OCI-LY1 (cell line): Measurements from ENCODE around the gene NELL1.

ENCODE experiments used
- H2AFZ ChIP-seq: fragments of 200-600 bp; sonication (generic), shearing (Covaris generic); 2 replicates; pipeline ENCODE4 v1.6.0; 2014; ENCODE audit warnings: antibody characterized with exemption, mild to moderate bottlenecking, low read length
- H3F3A ChIP-seq: fragments of 200-600 bp; sonication (generic), shearing (Covaris generic); 2 replicates; pipeline ENCODE4 v1.6.0; 2014; ENCODE audit warnings: mild to moderate bottlenecking, antibody characterized with exemption, low read length, moderate library complexity; ENCODE audit not compliant: insufficient read depth
- H3K27ac ChIP-seq: fragments of 200-600 bp; sonication (generic); 2 replicates; pipeline ENCODE4 v1.5.1; 2014; ENCODE audit warnings: low read length, mixed run types, mild to moderate bottlenecking, low read depth; ENCODE audit not compliant: poor library complexity, severe bottlenecking
- H3K27me3 ChIP-seq: fragments of 200-600 bp; sonication (generic); 2 replicates; pipeline ENCODE4 v1.6.0; 2014; ENCODE audit warnings: antibody characterized with exemption, mild to moderate bottlenecking, low read length, moderate library complexity; ENCODE audit not compliant: insufficient read depth
- H3K36me3 ChIP-seq: fragments of 200-600 bp; sonication (generic); 2 replicates; pipeline ENCODE4 v1.6.1; 2014; ENCODE audit warnings: mild to moderate bottlenecking, antibody characterized with exemption, low read length, moderate library complexity, mixed read lengths; ENCODE audit not compliant: insufficient read depth
- H3K4me1 ChIP-seq: fragments of 200-600 bp; sonication (generic); 2 replicates; pipeline ENCODE4 v1.5.1; 2014; ENCODE audit warnings: mild to moderate bottlenecking, low read length, moderate library complexity; ENCODE audit not compliant: insufficient read depth, severe bottlenecking
- H3K4me2 ChIP-seq: fragments of 200-600 bp; sonication (generic), shearing (Covaris generic); 2 replicates; pipeline ENCODE4 v1.6.1; 2014; ENCODE audit warnings: low read length
- H3K4me3 ChIP-seq: fragments of 200-600 bp; sonication (generic); 2 replicates; pipeline ENCODE4 v1.5.1; 2014; ENCODE audit warnings: low read length, low read depth, mild to moderate bottlenecking, mixed read lengths; ENCODE audit not compliant: poor library complexity, severe bottlenecking
- H3K79me2 ChIP-seq: fragments of 200-600 bp; shearing (Covaris generic); 2 replicates; pipeline ENCODE4 v1.6.1; 2016; ENCODE audit warnings: mixed run types, low read length, mixed read lengths; ENCODE audit not compliant: insufficient read depth
- H3K9ac ChIP-seq: fragments of 200-600 bp; sonication (generic), shearing (Covaris generic); 2 replicates; pipeline ENCODE4 v1.6.1; 2014; ENCODE audit warnings: mild to moderate bottlenecking, low read length, mixed read lengths
- H3K9me2 ChIP-seq: fragments of 200-600 bp; sonication (generic), shearing (Covaris generic); 2 replicates; pipeline ENCODE4 v1.6.1; 2014; ENCODE audit warnings: low read depth, mild to moderate bottlenecking, low read length, mixed read lengths
- H3K9me3 ChIP-seq: fragments of 200-600 bp; shearing (Covaris generic); 2 replicates; pipeline ENCODE4 v1.6.1; 2014; ENCODE audit warnings: low read length, mixed read lengths
- H4K20me1 ChIP-seq: fragments of 200-600 bp; sonication (generic), shearing (Covaris generic); 2 replicates; pipeline ENCODE4 v1.6.0; 2016; ENCODE audit warnings: mild to moderate bottlenecking, low read length; ENCODE audit not compliant: insufficient read depth
- EZH2 ChIP-seq: fragments of 200-600 bp; sonication (generic), shearing (Covaris generic); IDR thresholded peaks from 2 replicates; pipeline ENCODE4 v1.8.0; 2017; ENCODE audit warnings: borderline replicate concordance, mixed run types, mild to moderate bottlenecking, antibody characterized with exemption, low read length, moderate library complexity, mixed read lengths
- TF ChIP-seq, protein P1 (sequence below): fragments of 200-600 bp; sonication (generic), shearing (Covaris generic); IDR thresholded peaks from 2 replicates; pipeline ENCODE4 v1.5.1; 2017; ENCODE audit warnings: mild to moderate bottlenecking, antibody characterized with exemption, low read length, moderate library complexity, mixed read lengths

The NELL1 gene

DNA sequence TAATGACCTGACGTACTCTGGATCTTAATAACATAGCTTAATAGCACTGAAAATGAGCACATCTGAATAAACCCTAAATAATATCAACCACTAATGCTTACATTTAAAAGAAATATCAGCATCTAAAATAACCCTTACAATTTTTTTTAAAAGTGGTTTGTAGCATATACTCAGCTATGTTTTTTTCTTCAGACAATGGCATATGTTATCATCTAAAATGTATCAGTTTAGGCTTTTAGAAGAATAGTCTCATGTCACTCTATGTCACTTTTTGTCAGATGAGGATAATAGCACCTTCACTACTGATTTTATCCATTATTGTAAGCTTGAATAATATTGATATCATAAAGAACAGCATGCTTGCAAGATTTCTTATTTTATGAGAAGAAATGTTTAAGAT lies 868.6 kb downstream of the NELL1 start:
- Histone ChIP-seq H3K9ac (no peak overlapping the region), H3K4me2 (no peak overlapping the region), H4K20me1 (no peaks in the 10 kb centered on the region), H3K36me3 (no peaks in the 10 kb centered on the region), H3K79me2 (no peaks in the 10 kb centered on the region), H3F3A (no peaks in the 10 kb centered on the region), H3K9me2 (no peaks in the 10 kb centered on the region), H3K4me1 (no peaks in the 10 kb centered on the region), H3K9me3 (no peaks in the 10 kb centered on the region), H3K4me3 (no peak overlapping the region), H3K27me3 (no peaks in the 10 kb centered on the region), H2AFZ (no peak overlapping the region), H3K27ac (no peak overlapping the region)
- no peak for TF ChIP-seq EZH2
- TF ChIP-seq, protein P1, sequence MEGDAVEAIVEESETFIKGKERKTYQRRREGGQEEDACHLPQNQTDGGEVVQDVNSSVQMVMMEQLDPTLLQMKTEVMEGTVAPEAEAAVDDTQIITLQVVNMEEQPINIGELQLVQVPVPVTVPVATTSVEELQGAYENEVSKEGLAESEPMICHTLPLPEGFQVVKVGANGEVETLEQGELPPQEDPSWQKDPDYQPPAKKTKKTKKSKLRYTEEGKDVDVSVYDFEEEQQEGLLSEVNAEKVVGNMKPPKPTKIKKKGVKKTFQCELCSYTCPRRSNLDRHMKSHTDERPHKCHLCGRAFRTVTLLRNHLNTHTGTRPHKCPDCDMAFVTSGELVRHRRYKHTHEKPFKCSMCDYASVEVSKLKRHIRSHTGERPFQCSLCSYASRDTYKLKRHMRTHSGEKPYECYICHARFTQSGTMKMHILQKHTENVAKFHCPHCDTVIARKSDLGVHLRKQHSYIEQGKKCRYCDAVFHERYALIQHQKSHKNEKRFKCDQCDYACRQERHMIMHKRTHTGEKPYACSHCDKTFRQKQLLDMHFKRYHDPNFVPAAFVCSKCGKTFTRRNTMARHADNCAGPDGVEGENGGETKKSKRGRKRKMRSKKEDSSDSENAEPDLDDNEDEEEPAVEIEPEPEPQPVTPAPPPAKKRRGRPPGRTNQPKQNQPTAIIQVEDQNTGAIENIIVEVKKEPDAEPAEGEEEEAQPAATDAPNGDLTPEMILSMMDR: no peak

DNA sequence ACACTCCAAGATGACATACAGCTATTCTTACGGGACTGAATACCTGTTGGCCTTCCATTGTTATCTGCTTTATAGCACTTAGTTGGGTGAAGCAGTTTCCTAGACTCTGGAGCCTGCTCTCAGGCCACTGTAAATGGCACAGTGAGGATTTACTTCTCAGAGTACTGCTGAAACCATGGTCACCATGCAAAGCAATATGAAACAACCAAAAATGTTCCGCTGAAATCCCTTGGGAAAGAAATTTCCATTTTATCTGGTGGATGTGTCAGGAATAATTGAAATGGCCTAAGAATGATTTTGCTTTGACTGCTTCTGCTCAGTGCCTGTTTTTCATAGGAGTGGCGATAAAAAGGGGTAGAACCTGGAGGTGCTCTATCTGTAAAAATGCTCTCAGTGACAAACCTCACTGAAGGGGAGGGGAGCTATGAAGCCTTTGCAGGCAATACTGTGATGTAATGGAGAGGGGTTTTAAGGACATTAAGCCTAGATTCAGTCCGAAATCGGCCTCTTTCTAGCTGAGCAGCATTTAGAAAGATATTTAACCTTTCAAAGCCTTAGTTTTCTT lies 871.9 kb downstream of the NELL1 start:
- Histone ChIP-seq H2AFZ (no peak overlapping the region), H3K79me2 (no peaks in the 10 kb centered on the region), H3K4me3 (no peak overlapping the region), H3K4me2 (no peak overlapping the region), H3K9me3 (no peaks in the 10 kb centered on the region), H3K9ac (no peak overlapping the region), H3K36me3 (no peaks in the 10 kb centered on the region), H3K4me1 (no peaks in the 10 kb centered on the region), H3F3A (no peaks in the 10 kb centered on the region), H3K9me2 (no peaks in the 10 kb centered on the region), H3K27ac (no peak overlapping the region), H4K20me1 (no peaks in the 10 kb centered on the region), H3K27me3 (no peaks in the 10 kb centered on the region)
- no peak for TF ChIP-seq EZH2
- TF ChIP-seq, protein P1: no peak

DNA sequence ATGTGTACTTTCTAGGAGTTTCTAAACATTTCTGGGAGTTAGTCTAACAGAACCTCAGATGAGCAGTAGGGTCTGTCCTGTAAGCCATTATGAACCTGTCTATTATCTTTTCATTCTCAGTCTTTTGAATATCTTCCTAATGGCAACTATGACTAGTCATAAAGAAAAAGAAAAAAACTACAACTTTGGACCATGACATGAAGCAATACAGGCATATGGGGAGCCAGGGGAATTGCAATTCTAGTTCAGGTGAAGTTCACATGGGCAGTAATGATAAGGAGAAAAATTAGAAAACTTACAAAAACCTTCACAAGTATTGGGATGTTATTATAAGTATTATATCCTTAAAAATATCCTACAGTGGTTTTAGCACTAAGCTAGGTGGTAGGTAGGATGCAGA lies 874.5 kb downstream of the NELL1 start:
- no peaks in the 10 kb centered on the region for H4K20me1 ChIP-seq
- no peaks in the 10 kb centered on the region for H3K27me3 ChIP-seq
- no peaks in the 10 kb centered on the region for H3K79me2 ChIP-seq
- no peaks in the 10 kb centered on the region for H3K9me2 ChIP-seq
- no peak overlapping the region for H3K4me3 ChIP-seq
- H3F3A ChIP-seq: no peaks in the 10 kb centered on the region
- H3K36me3 ChIP-seq: no peaks in the 10 kb centered on the region
- H3K27ac ChIP-seq: no peak overlapping the region
- H3K9ac ChIP-seq: no peak overlapping the region
- no peaks in the 10 kb centered on the region for H3K4me1 ChIP-seq
- H3K9me3 ChIP-seq: no peaks in the 10 kb centered on the region
- H3K4me2 ChIP-seq: no peak overlapping the region
- H2AFZ ChIP-seq: no peak overlapping the region
- no peak for TF ChIP-seq EZH2
- TF ChIP-seq, protein P1: no peak
